ENCODE results near the gene KIAA0513. TPM values are rescaled to one million over a fixed set of nuclear protein-coding genes. Genes with fewer than 3 reads are reported as not detected.

The KIAA0513 gene
- total and polyA plus RNA-seq, 2 of the 13 experiments (the other 11 are each of a cell fraction or from before 2014, with no cell fraction given), result 1.8 TPM

GRCh38 chr16:85055493-85056210 lies 28.1 kb downstream of the KIAA0513 start (continued):
- 0 out of 2 replicates have a peak, but pooled peaks have one; percentile 71 for TF ChIP-seq ZNF138 (CRISPR knock-in tag; IDR thresholded peaks at IDR 0.05; ENCODE audit: low read depth)
- TF ChIP-seq ARNTL (CRISPR knock-in tag; IDR thresholded peaks at IDR 0.05), result peak; percentile 87
- peak; percentile 60; the same call in 1 of the 2 replicates for TF ChIP-seq BRF2 (CRISPR knock-in tag; IDR thresholded peaks at IDR 0.05)
- no peak for TF ChIP-seq CEBPZ (IDR thresholded peaks at IDR 0.05; ENCODE audit: low read length)
- no peak for TF ChIP-seq FOXP4 (CRISPR knock-in tag; IDR thresholded peaks at IDR 0.05)
- TF ChIP-seq ARID5B (CRISPR knock-in tag; IDR thresholded peaks at IDR 0.05), result 0 out of 2 replicates have a peak, but pooled peaks have one; percentile 11
- TF ChIP-seq ZNF263 (CRISPR knock-in tag; IDR thresholded peaks at IDR 0.05), result 0 out of 2 replicates have a peak, but pooled peaks have one; percentile 27
- TF ChIP-seq ZNF318 (CRISPR knock-in tag; IDR thresholded peaks at IDR 0.05), result 0 out of 2 replicates have a peak, but pooled peaks have one; percentile 54

All from HepG2 (cell line).